ENCODE data around the gene ANKRD17. TPM values are rescaled to one million over a fixed set of nuclear protein-coding genes. Genes with fewer than 3 reads are reported as not detected.
"Not testable (repeated sequence)": the region's sequence is repeated elsewhere in the genome, so short reads cannot be mapped to it uniquely, and the experiment has no call there.

Gene ANKRD17
- total RNA-seq, result 52.0 TPM

GRCh38 chr4:73258686-73259570, at the start of gene ANKRD17:
Gene ANKRD17, minus strand, starts transcription at chr4:73258798. Its CDS starts 130 bp downstream, at chr4:73258668.
- Histone ChIP-seq H3K9me3 (no peaks in the 10 kb centered on the region), H3K27ac (peak within 1 kb of the TSS; percentile 92 to 99), H3K4me1 (peaks cover 4 to 28% of the 10 kb centered on the region in 2 donors), H3K36me3 (no peaks in the 10 kb centered on the region), H3K4me3 (peak within 1 kb of the TSS; percentile 86 to 97), H3K27me3 (no peaks in the 10 kb centered on the region)
- TF ChIP-seq CTCF (IDR thresholded peaks at IDR 0.05), result peak in 2 of 3 experiments; percentile 24 to 39
- intact Hi-C loops (cut with DNase I), result loop anchor here (1.0 to 5.0 kb wide), 4 partner anchors 36 to 190 kb away; partner anchors contain the start of gene COX18
- DNase-seq (ENCODE audit: low spot score in 2 of 2), result peak; percentile 74 to 97

GRCh38 chr4:73308286-73308685, 49.7 kb upstream of the ANKRD17 start:
- no peaks in the 10 kb centered on the region for H3K27me3 ChIP-seq
- no peak overlapping the region for H3K27ac ChIP-seq
- intact Hi-C loops (cut with DNase I), result no loop called here
- DNase-seq (ENCODE audit: low spot score in 2 of 2), result no peak
- peak in 1 of 3 experiments; percentile 23 for TF ChIP-seq CTCF (IDR thresholded peaks at IDR 0.05)
- H3K4me3 ChIP-seq, result no peak overlapping the region
- no peaks in the 10 kb centered on the region for H3K9me3 ChIP-seq
- no peaks in the 10 kb centered on the region for H3K4me1 ChIP-seq
- no peaks in the 10 kb centered on the region for H3K36me3 ChIP-seq

GRCh38 chr4:73303711-73304110, 45.1 kb upstream of the ANKRD17 start:
- peaks cover 0 to 15% of the 10 kb centered on the region in 2 donors for H3K9me3 ChIP-seq
- no peak for DNase-seq (ENCODE audit: low spot score in 2 of 2)
- TF ChIP-seq CTCF (IDR thresholded peaks at IDR 0.05), result no peak
- no peaks in the 10 kb centered on the region for H3K36me3 ChIP-seq
- H3K4me3 ChIP-seq, result no peak overlapping the region
- intact Hi-C loops (cut with DNase I), result no loop called here
- no peaks in the 10 kb centered on the region for H3K4me1 ChIP-seq
- no peak overlapping the region for H3K27ac ChIP-seq
- no peaks in the 10 kb centered on the region for H3K27me3 ChIP-seq

- H3K27ac ChIP-seq, result no peak overlapping the region
- intact Hi-C loops (cut with DNase I), result no loop called here
These were observed 41.1 kb upstream of the ANKRD17 start for GRCh38 chr4:73299548-73300280.

GRCh38 chr4:73292661-73293060, 34.1 kb upstream of the ANKRD17 start:
- H3K4me1 ChIP-seq; H3K36me3 ChIP-seq; H3K4me3 ChIP-seq; H3K27ac ChIP-seq; DNase-seq (ENCODE audit: low spot score in 2 of 2); H3K27me3 ChIP-seq; intact Hi-C loops (cut with DNase I): not testable (repeated sequence)
- peaks cover 21 to 80% of the 10 kb centered on the region in 2 donors for H3K9me3 ChIP-seq

More at GRCh38 chr4:73299548-73300280, 41.1 kb upstream of the ANKRD17 start:
- DNase-seq (ENCODE audit: low spot score in 2 of 2), result no peak
- Histone ChIP-seq H3K36me3 (no peaks in the 10 kb centered on the region), H3K27me3 (no peaks in the 10 kb centered on the region), H3K4me3 (no peak overlapping the region), H3K9me3 (peaks cover 0 to 51% of the 10 kb centered on the region in 2 donors), H3K4me1 (no peaks in the 10 kb centered on the region)
- TF ChIP-seq CTCF (IDR thresholded peaks at IDR 0.05), result no peak

- no peak for TF ChIP-seq CTCF (IDR thresholded peaks at IDR 0.05)
- no peak for DNase-seq (ENCODE audit: low spot score in 2 of 2)
- Histone ChIP-seq H3K27me3 (no peaks in the 10 kb centered on the region), H3K36me3 (no peaks in the 10 kb centered on the region), H3K4me3 (no peak overlapping the region), H3K9me3 (peaks cover 0 to 10% of the 10 kb centered on the region in 2 donors), H3K27ac (no peak overlapping the region), H3K4me1 (no peaks in the 10 kb centered on the region)
- intact Hi-C loops (cut with DNase I), result no loop called here
These were observed 23.4 kb upstream of the ANKRD17 start for GRCh38 chr4:73281982-73282381.
